ENCODE measurements around the gene SREBF1. TPM values are rescaled to one million over a fixed set of nuclear protein-coding genes. Genes with fewer than 3 reads are reported as not detected.

Gene SREBF1
- total RNA-seq, 1 donor: 92.0 TPM

DNA sequence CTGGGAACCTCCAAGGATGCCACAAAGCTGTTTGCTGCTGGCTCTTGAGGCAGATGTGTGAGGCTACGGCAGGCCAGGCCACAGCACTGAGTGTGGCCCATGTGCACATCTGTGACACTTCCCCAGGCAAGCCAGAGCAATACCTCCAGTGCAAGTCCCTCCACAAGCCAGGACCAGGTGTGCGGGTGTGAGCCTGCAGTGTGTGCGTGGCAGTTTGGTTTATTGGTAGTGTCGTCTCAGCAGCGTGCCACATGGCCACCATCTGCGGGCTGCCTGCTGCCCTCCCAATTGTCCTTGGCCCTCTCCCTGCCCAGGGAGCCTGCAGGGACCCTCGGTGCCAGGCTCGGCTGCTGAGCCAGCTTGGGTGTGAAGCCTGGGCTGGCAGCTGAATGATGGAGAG is 9.9 kb upstream of the SREBF1 start:
- no peak for DNase-seq (ENCODE audit: low read depth)
- no peak overlapping the region for H3K4me3 ChIP-seq (ENCODE audit: low read depth, low read length)
- TF ChIP-seq, protein P1, sequence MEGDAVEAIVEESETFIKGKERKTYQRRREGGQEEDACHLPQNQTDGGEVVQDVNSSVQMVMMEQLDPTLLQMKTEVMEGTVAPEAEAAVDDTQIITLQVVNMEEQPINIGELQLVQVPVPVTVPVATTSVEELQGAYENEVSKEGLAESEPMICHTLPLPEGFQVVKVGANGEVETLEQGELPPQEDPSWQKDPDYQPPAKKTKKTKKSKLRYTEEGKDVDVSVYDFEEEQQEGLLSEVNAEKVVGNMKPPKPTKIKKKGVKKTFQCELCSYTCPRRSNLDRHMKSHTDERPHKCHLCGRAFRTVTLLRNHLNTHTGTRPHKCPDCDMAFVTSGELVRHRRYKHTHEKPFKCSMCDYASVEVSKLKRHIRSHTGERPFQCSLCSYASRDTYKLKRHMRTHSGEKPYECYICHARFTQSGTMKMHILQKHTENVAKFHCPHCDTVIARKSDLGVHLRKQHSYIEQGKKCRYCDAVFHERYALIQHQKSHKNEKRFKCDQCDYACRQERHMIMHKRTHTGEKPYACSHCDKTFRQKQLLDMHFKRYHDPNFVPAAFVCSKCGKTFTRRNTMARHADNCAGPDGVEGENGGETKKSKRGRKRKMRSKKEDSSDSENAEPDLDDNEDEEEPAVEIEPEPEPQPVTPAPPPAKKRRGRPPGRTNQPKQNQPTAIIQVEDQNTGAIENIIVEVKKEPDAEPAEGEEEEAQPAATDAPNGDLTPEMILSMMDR (IDR thresholded peaks at IDR 0.05; ENCODE audit: insufficient read depth, low read depth, low read length): no peak

DNA sequence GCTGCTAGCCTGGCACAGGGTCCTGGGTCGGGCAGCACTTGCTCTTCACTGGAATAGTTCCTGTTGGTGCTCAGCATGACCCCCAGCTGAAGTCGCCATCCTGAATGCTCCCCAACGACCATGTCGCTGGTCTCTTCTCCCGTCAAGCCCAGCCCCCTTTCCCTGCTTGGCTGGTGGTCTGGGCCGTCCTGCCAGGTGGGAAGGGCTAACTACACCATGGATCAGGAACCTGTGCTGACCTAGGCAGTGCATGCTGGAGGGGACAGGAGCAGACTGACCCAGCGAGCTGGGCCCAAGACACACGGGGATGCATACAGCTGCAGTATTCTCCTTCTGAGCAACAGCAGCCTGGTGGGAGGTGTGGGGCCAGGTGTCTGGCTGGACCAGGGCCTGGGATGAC is 9.2 kb upstream of the SREBF1 start:
- TF ChIP-seq, protein P1 (IDR thresholded peaks at IDR 0.05; ENCODE audit: insufficient read depth, low read depth, low read length): no peak
- no peak overlapping the region for H3K4me3 ChIP-seq (ENCODE audit: low read depth, low read length)
- no peak for DNase-seq (ENCODE audit: low read depth)

DNA sequence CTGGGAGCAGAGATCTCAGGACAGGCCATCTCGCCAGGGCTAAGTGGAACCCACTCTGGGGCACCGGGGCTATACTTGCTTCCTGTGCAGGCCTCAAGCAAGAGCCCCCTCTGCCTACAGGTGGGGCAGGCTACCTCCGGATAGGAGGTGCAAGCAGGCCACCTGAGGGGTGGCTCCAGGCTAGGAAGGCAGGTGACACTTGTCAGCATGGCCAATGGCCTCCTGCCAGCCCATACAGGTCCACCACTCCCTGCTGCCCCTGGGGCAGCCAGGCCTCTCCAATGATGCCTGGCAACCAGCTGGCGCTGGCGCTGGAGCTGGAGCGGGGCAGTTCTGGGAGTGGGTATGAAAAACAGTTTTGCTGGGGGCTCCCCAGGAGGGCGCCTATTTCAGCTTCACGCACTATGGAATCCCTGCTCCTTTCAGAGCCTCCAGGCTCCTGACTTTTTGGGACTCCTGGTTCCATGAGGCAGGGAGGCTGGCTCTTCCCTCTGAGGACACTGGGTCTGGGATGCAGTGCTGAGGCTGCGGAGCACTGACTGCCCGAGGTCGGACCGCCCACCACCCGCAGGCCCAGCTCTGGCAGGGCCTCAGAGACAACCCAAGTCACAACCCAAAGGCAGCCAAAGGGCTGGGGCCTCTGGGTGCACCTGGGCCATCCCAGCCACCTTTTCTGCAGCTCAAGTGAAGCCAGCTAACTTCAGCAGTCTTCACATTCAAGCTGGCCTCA is 8.4 kb upstream of the SREBF1 start:
- DNase-seq (ENCODE audit: low read depth): no peak
- no peak overlapping the region for H3K4me3 ChIP-seq (ENCODE audit: low read depth, low read length)
- TF ChIP-seq, protein P1 (IDR thresholded peaks at IDR 0.05; ENCODE audit: insufficient read depth, low read depth, low read length): no peak

DNA sequence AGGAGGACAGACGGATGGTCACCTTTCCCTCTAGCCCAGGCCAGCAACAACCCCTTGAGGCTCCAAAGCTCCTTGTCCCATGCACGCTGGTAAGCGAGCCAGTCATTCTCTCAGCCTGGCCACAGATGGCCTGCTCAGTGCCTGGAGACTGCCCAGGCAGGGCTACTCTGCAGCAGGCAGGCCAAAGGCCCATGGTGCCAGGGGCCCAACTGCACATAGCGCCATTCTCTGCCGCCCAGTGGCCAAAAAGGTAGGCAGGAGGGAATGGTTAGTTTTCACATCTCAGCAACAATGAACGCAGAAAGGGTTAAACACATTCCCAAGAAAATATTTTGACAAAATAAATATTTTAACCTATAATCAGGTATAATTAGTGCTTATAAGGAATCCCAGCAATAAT is 7.7 kb upstream of the SREBF1 start:
- no peak for DNase-seq (ENCODE audit: low read depth)
- TF ChIP-seq, protein P1 (IDR thresholded peaks at IDR 0.05; ENCODE audit: insufficient read depth, low read depth, low read length): no peak
- H3K4me3 ChIP-seq (ENCODE audit: low read depth, low read length): no peak overlapping the region

DNA sequence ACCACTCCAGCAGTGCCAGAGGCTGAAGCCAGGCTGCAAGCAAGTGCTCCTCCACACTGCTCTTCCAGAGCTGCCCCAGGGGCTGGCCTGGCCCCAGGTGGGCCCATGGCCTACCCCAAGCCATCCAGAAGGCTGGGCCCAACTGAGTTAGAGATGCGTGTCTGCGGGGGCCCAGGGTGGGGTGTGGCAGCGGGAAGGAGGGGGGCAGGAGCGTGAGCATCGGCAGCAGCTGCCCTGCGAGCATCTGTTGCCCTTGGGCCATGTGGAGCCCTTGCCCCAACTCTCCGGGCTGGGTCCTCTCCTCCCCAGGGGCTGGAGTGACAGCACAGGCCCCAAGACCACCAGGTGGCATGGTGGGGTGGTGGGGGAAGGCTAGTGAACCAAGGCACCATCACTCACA is 7.3 kb upstream of the SREBF1 start:
- DNase-seq (ENCODE audit: low read depth): no peak
- TF ChIP-seq, protein P1 (IDR thresholded peaks at IDR 0.05; ENCODE audit: insufficient read depth, low read depth, low read length): no peak
- no peak overlapping the region for H3K4me3 ChIP-seq (ENCODE audit: low read depth, low read length)

DNA sequence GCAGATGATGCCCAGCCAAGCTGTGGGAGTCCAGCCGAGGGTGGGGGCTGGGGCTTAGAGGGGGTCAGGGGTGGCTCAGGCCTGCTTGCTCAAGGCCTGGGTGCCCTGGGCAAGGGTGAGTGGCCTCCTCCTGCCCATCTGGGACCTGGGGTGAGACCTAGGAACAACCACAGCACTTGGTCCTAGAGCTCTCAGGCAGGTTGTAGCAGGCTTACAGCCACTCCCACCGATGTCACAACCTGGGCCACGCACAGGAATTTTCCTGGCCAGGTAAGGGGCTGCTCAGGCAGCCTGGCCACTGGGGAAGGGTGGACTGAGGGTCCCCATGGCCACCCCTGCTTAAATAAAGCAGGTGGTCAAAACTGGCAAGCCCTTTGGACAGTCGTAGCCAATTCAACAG is 6.3 kb upstream of the SREBF1 start:
- TF ChIP-seq, protein P1 (IDR thresholded peaks at IDR 0.05; ENCODE audit: insufficient read depth, low read depth, low read length): no peak
- no peak for DNase-seq (ENCODE audit: low read depth)
- H3K4me3 ChIP-seq (ENCODE audit: low read depth, low read length): no peak overlapping the region

All from fibroblast of villous mesenchyme (primary cell).